SK-N-MC (cell line): Measurements from ENCODE around the gene MTX1.

ENCODE experiments used
- EZH2 ChIP-seq: fragments of 200-600 bp; sonication (generic); IDR thresholded peaks from one replicate; pipeline ENCODE4 v1.6.1; 2017; ENCODE audit warnings: antibody characterized with exemption
- POLR2AphosphoS5 ChIP-seq: IDR thresholded peaks from 2 replicates; pipeline ENCODE4 v1.6.1; 2012; ENCODE audit warnings: mild to moderate bottlenecking, low read depth, low read length, borderline replicate concordance

DNA sequence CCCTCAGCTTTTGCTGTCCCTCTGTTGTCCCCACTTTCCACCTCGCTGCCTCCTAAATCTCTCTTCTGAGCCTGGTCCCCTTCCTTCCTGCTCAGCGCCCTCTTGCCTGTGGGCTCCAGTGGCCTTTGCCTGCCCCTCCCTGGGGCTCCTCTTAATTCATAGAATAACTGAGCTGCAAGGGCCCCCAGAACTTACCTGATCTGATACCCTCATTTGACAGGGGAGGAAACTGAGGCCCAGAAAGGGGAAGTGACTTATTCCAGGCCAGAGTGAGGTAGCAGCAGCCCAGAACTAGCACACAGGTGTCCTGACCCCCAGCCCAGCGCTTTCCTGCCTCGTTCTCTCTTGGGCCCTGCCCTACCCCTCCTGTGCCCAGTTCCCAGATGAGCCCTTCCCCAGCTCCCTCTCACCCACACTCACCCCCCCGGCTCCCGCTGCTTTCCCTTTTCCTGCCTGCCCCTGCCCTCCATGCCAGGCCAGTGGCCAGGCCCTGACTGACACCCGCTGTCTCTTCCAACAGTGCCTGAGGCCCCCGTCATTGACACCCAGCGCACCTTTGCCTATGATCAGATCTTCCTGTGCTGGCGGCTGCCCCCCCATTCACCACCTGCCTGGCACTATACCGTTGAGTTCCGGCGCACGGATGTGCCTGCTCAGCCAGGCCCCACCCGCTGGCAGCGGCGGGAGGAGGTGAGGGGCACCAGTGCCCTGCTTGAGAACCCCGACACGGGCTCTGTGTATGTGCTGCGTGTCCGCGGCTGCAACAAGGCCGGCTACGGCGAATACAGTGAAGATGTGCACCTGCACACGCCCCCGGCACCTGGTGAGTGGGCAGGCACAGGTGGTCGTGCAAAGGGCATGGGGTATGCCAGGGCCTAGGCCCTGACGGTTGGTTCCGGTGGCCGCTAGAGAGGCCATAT, 29.1 kb upstream of the MTX1 start:
- TF ChIP-seq EZH2 (no peak), POLR2AphosphoS5 (no peak)
